Measurements from ENCODE around the gene IGF1R.

The IGF1R gene

GRCh38 chr15:98779463-98780071, 131.2 kb downstream of the IGF1R start:
- H3K36me3 ChIP-seq (ENCODE audit: control insufficient read depth, insufficient read depth, low read length): no peaks in the 10 kb centered on the region
- peaks cover 21% of the 10 kb centered on the region for H3K4me1 ChIP-seq (ENCODE audit: control insufficient read depth, insufficient read depth, low read length)
- H3K9ac ChIP-seq (ENCODE audit: low read length): no peak overlapping the region
- H3K4me3 ChIP-seq (ENCODE audit: low read length): no peak overlapping the region
- no peaks in the 10 kb centered on the region for H3K27me3 ChIP-seq (ENCODE audit: control insufficient read depth, insufficient read depth, low read length)
- no peaks in the 10 kb centered on the region for H3K9me3 ChIP-seq (ENCODE audit: control insufficient read depth, low read length)

GRCh38 chr15:98781838-98782237, 133.5 kb downstream of the IGF1R start:
- H3K36me3 ChIP-seq (ENCODE audit: control insufficient read depth, insufficient read depth, low read length): no peaks in the 10 kb centered on the region
- H3K9me3 ChIP-seq (ENCODE audit: control insufficient read depth, low read length): no peaks in the 10 kb centered on the region
- no peak overlapping the region for H3K4me3 ChIP-seq (ENCODE audit: low read length)
- no peaks in the 10 kb centered on the region for H3K27me3 ChIP-seq (ENCODE audit: control insufficient read depth, insufficient read depth, low read length)
- H3K4me1 ChIP-seq (ENCODE audit: control insufficient read depth, insufficient read depth, low read length): peaks cover 22% of the 10 kb centered on the region
- no peak overlapping the region for H3K9ac ChIP-seq (ENCODE audit: low read length)

- Histone ChIP-seq H3K9ac (ENCODE audit: low read length) (no peak overlapping the region), H3K4me3 (ENCODE audit: low read length) (no peak overlapping the region), H3K27me3 (ENCODE audit: control insufficient read depth, insufficient read depth, low read length) (no peaks in the 10 kb centered on the region), H3K4me1 (ENCODE audit: control insufficient read depth, insufficient read depth, low read length) (peaks cover 23% of the 10 kb centered on the region), H3K36me3 (ENCODE audit: control insufficient read depth, insufficient read depth, low read length) (no peaks in the 10 kb centered on the region), H3K9me3 (ENCODE audit: control insufficient read depth, low read length) (no peaks in the 10 kb centered on the region)
These were observed 134.5 kb downstream of the IGF1R start for GRCh38 chr15:98782801-98783200.

GRCh38 chr15:98785431-98785806, 137.1 kb downstream of the IGF1R start:
- Histone ChIP-seq H3K4me3 (ENCODE audit: low read length) (no peak overlapping the region), H3K4me1 (ENCODE audit: control insufficient read depth, insufficient read depth, low read length) (peaks cover 23% of the 10 kb centered on the region), H3K9me3 (ENCODE audit: control insufficient read depth, low read length) (no peaks in the 10 kb centered on the region), H3K36me3 (ENCODE audit: control insufficient read depth, insufficient read depth, low read length) (no peaks in the 10 kb centered on the region), H3K27me3 (ENCODE audit: control insufficient read depth, insufficient read depth, low read length) (no peaks in the 10 kb centered on the region), H3K9ac (ENCODE audit: low read length) (no peak overlapping the region)

GRCh38 chr15:98785807-98786621, 137.7 kb downstream of the IGF1R start:
- Histone ChIP-seq H3K36me3 (ENCODE audit: control insufficient read depth, insufficient read depth, low read length) (no peaks in the 10 kb centered on the region), H3K9ac (ENCODE audit: low read length) (no peak overlapping the region), H3K4me1 (ENCODE audit: control insufficient read depth, insufficient read depth, low read length) (peaks cover 23% of the 10 kb centered on the region), H3K4me3 (ENCODE audit: low read length) (no peak overlapping the region), H3K9me3 (ENCODE audit: control insufficient read depth, low read length) (no peaks in the 10 kb centered on the region), H3K27me3 (ENCODE audit: control insufficient read depth, insufficient read depth, low read length) (no peaks in the 10 kb centered on the region)

GRCh38 chr15:98786717-98787116, 138.4 kb downstream of the IGF1R start:
- H3K4me1 ChIP-seq (ENCODE audit: control insufficient read depth, insufficient read depth, low read length): peaks cover 23% of the 10 kb centered on the region
- no peaks in the 10 kb centered on the region for H3K27me3 ChIP-seq (ENCODE audit: control insufficient read depth, insufficient read depth, low read length)
- H3K9me3 ChIP-seq (ENCODE audit: control insufficient read depth, low read length): no peaks in the 10 kb centered on the region
- H3K36me3 ChIP-seq (ENCODE audit: control insufficient read depth, insufficient read depth, low read length): no peaks in the 10 kb centered on the region
- H3K9ac ChIP-seq (ENCODE audit: low read length): no peak overlapping the region
- no peak overlapping the region for H3K4me3 ChIP-seq (ENCODE audit: low read length)

GRCh38 chr15:98787194-98787593, 138.9 kb downstream of the IGF1R start:
- Histone ChIP-seq H3K9me3 (ENCODE audit: control insufficient read depth, low read length) (no peaks in the 10 kb centered on the region), H3K9ac (ENCODE audit: low read length) (no peak overlapping the region), H3K36me3 (ENCODE audit: control insufficient read depth, insufficient read depth, low read length) (no peaks in the 10 kb centered on the region), H3K4me1 (ENCODE audit: control insufficient read depth, insufficient read depth, low read length) (peaks cover 23% of the 10 kb centered on the region), H3K27me3 (ENCODE audit: control insufficient read depth, insufficient read depth, low read length) (no peaks in the 10 kb centered on the region), H3K4me3 (ENCODE audit: low read length) (no peak overlapping the region)

- Histone ChIP-seq H3K4me3 (ENCODE audit: low read length) (no peak overlapping the region), H3K27me3 (ENCODE audit: control insufficient read depth, insufficient read depth, low read length) (no peaks in the 10 kb centered on the region), H3K9me3 (ENCODE audit: control insufficient read depth, low read length) (no peaks in the 10 kb centered on the region), H3K9ac (ENCODE audit: low read length) (no peak overlapping the region), H3K36me3 (ENCODE audit: control insufficient read depth, insufficient read depth, low read length) (no peaks in the 10 kb centered on the region), H3K4me1 (ENCODE audit: control insufficient read depth, insufficient read depth, low read length) (peaks cover 23% of the 10 kb centered on the region)
These were observed 139.8 kb downstream of the IGF1R start for GRCh38 chr15:98787936-98788757.

- no peak overlapping the region for H3K9ac ChIP-seq (ENCODE audit: low read length)
- H3K9me3 ChIP-seq (ENCODE audit: control insufficient read depth, low read length): no peaks in the 10 kb centered on the region
- H3K4me3 ChIP-seq (ENCODE audit: low read length): no peak overlapping the region
- no peaks in the 10 kb centered on the region for H3K36me3 ChIP-seq (ENCODE audit: control insufficient read depth, insufficient read depth, low read length)
- H3K4me1 ChIP-seq (ENCODE audit: control insufficient read depth, insufficient read depth, low read length): peaks cover 23% of the 10 kb centered on the region
- no peaks in the 10 kb centered on the region for H3K27me3 ChIP-seq (ENCODE audit: control insufficient read depth, insufficient read depth, low read length)
These were observed 140.7 kb downstream of the IGF1R start for GRCh38 chr15:98789020-98789419.

- Histone ChIP-seq H3K27me3 (ENCODE audit: control insufficient read depth, insufficient read depth, low read length) (no peaks in the 10 kb centered on the region), H3K4me3 (ENCODE audit: low read length) (no peak overlapping the region), H3K36me3 (ENCODE audit: control insufficient read depth, insufficient read depth, low read length) (no peaks in the 10 kb centered on the region), H3K9ac (ENCODE audit: low read length) (no peak overlapping the region), H3K9me3 (ENCODE audit: control insufficient read depth, low read length) (no peaks in the 10 kb centered on the region), H3K4me1 (ENCODE audit: control insufficient read depth, insufficient read depth, low read length) (peaks cover 23% of the 10 kb centered on the region)
These were observed 141.9 kb downstream of the IGF1R start for GRCh38 chr15:98790270-98790669.

- no peak overlapping the region for H3K9ac ChIP-seq (ENCODE audit: low read length)
- no peak overlapping the region for H3K4me3 ChIP-seq (ENCODE audit: low read length)
- H3K4me1 ChIP-seq (ENCODE audit: control insufficient read depth, insufficient read depth, low read length): peaks cover 15% of the 10 kb centered on the region
These were observed 142.8 kb downstream of the IGF1R start for GRCh38 chr15:98791046-98791701.

More at GRCh38 chr15:98791046-98791701, 142.8 kb downstream of the IGF1R start:
- Histone ChIP-seq H3K27me3 (ENCODE audit: control insufficient read depth, insufficient read depth, low read length) (no peaks in the 10 kb centered on the region), H3K36me3 (ENCODE audit: control insufficient read depth, insufficient read depth, low read length) (no peaks in the 10 kb centered on the region), H3K9me3 (ENCODE audit: control insufficient read depth, low read length) (no peaks in the 10 kb centered on the region)
